Lower leg skin (tissue), 4 donors: ENCODE data around the gene HAUS7. TPM values are rescaled to one million over a fixed set of nuclear protein-coding genes. Genes with fewer than 3 reads are reported as not detected.

Experiments
- DNase-seq, 2 donors: peaks; one replicate each; pipeline ENCODE4 v3.0.0-alpha.2; 2019; ENCODE audit warnings: low spot score in 2 of 2
- H3K4me3 ChIP-seq: fragments of 200-600 bp; sonication (generic); 2 replicates; pipeline ENCODE4 v1.5.1; 2017; ENCODE audit warnings: mild to moderate bottlenecking, low read depth; ENCODE audit not compliant: poor library complexity, severe bottlenecking
- CTCF ChIP-seq, 3 donors: fragments of 450-650 bp; IDR thresholded peaks; one replicate each; pipeline ENCODE4 v1.5.1; 2016; ENCODE audit warnings: antibody characterized with exemption in 3 of 3, mild to moderate bottlenecking in 3 of 3, moderate library complexity in 2 of 3
- POLR2A ChIP-seq, 2 donors: fragments of 450-650 bp; IDR thresholded peaks; one replicate each; pipeline ENCODE4 v1.6.1; 2016 to 2017; ENCODE audit warnings: antibody characterized with exemption in 2 of 2, mild to moderate bottlenecking in 1 of 2, moderate library complexity in 1 of 2
- WGBS, 2 donors: methylation state at CpG; one replicate each; pipeline ENCODE4 v1.1.5; 2018; 5-methylcytosine and 5-hydroxymethylcytosine counted together
- intact Hi-C: fragments of 100-400 bp; cut with DNase I; formaldehyde crosslinking; loops from one replicate; pipeline ENCODE4 v1.15.0; 2023; ENCODE audit warnings: low total_unique reads
- total RNA-seq, 4 donors: library from RNA; depleted of rRNA; stranded (reverse); fragments of >200 nt; gene quantifications; one replicate each; pipeline ENCODE4 v1.1.0, GENCODE V29; 2016

Gene HAUS7
- total RNA-seq, 4 donors from 2014 or later, result 2.7 to 24.2 (median 13.6) TPM

GRCh38 chrX:153487590-153488071, 17.3 kb upstream of the HAUS7 start:
- no peak for DNase-seq
- H3K4me3 ChIP-seq, result no peak overlapping the region
- no peak for TF ChIP-seq CTCF (IDR thresholded peaks at IDR 0.05)
- no peak for TF ChIP-seq POLR2A (IDR thresholded peaks at IDR 0.05)
- intact Hi-C loops, result no loop called here
- 18 to 73% methylated on average over 2 to 7 of the region's 11 CpGs for WGBS, 2 donors

GRCh38 chrX:153486171-153486570, 15.8 kb upstream of the HAUS7 start:
- no peak for DNase-seq
- intact Hi-C loops, result no loop called here
- WGBS, 2 donors, result 85 to 87% methylated on average over 4 to 10 of the region's 10 CpGs
- H3K4me3 ChIP-seq, result no peak overlapping the region
- TF ChIP-seq POLR2A (IDR thresholded peaks at IDR 0.05), result no peak

- DNase-seq, result no peak
- 78 to 90% methylated on average over 3 to 28 of the region's 30 CpGs for WGBS, 2 donors
- intact Hi-C loops, result no loop called here
- H3K4me3 ChIP-seq, result no peak overlapping the region
- TF ChIP-seq POLR2A (IDR thresholded peaks at IDR 0.05) (no peak), CTCF (IDR thresholded peaks at IDR 0.05) (no peak)
Observed at GRCh38 chrX:153485396-153486080, 15.2 kb upstream of the HAUS7 start.

- WGBS, 2 donors, result 80 to 98% methylated on average over 8 to 20 of the region's 23 CpGs
Observed at GRCh38 chrX:153482376-153483015, 12.1 kb upstream of the HAUS7 start.

GRCh38 chrX:153481043-153481442, 10.7 kb upstream of the HAUS7 start:
- intact Hi-C loops, result no loop called here
- DNase-seq, result no peak
- 90% methylated on average over 12 of the region's 13 CpGs; no CpG with 5 or more reads in 1 of the 2 donors for WGBS, 2 donors

More at GRCh38 chrX:153482376-153483015, 12.1 kb upstream of the HAUS7 start:
- no peak for DNase-seq
- TF ChIP-seq CTCF (IDR thresholded peaks at IDR 0.05) (no peak), POLR2A (IDR thresholded peaks at IDR 0.05) (no peak)
- H3K4me3 ChIP-seq, result no peak overlapping the region
- intact Hi-C loops, result no loop called here

More at GRCh38 chrX:153481043-153481442, 10.7 kb upstream of the HAUS7 start:
- no peak overlapping the region for H3K4me3 ChIP-seq
- TF ChIP-seq CTCF (IDR thresholded peaks at IDR 0.05) (no peak), POLR2A (IDR thresholded peaks at IDR 0.05) (no peak)
